HG03342 (cell line): Measurements from ENCODE around the gene PPP1R16B.

Experiments
- ATAC-seq: cut with Tn5 transposase; IDR thresholded peaks from one replicate; pipeline ENCODE4 v1.9.1; 2021; ENCODE audit warnings: mild to moderate bottlenecking, moderate library complexity; ENCODE audit not compliant: unreplicated experiment

PPP1R16B gene

GRCh38 chr20:38961530-38962043 is 156.1 kb downstream of the PPP1R16B start:
- no peak for ATAC-seq

- peak; percentile 95 for ATAC-seq
These were observed 156.8 kb downstream of the PPP1R16B start, which contains the start of gene DHX35 for GRCh38 chr20:38962044-38962927. Gene DHX35, plus strand, starts transcription at chr20:38962344. Its CDS starts 24 bp downstream, at chr20:38962368.

- no peak for ATAC-seq
These were observed 157.5 kb downstream of the PPP1R16B start for GRCh38 chr20:38962928-38963401.

- no peak for ATAC-seq
These were observed 158.2 kb downstream of the PPP1R16B start for GRCh38 chr20:38963745-38964144.

- ATAC-seq = no peak
These were observed 159.8 kb downstream of the PPP1R16B start for GRCh38 chr20:38965264-38965663.

- ATAC-seq = no peak
These were observed 162.6 kb downstream of the PPP1R16B start for GRCh38 chr20:38968090-38968489.

- no peak for ATAC-seq
These were observed 164.2 kb downstream of the PPP1R16B start for GRCh38 chr20:38969708-38970107.

- ATAC-seq = no peak
These were observed 164.8 kb downstream of the PPP1R16B start for GRCh38 chr20:38970302-38970701.
